HepG2 (cell line): Measurements from ENCODE around the gene YWHAE. TPM values are rescaled to one million over a fixed set of nuclear protein-coding genes. Genes with fewer than 3 reads are reported as not detected.

Experiments used
- ATAC-seq: fragments of 200-7000 bp; cut with Tn5 transposase; 3 replicates; pipeline ENCODE4 v1.9.1; 2020; ENCODE audit warnings: mild to moderate bottlenecking, moderate library complexity
- BruUV-seq: library from RNA; stranded (reverse); fragments of 400-500 nt; replicated peaks from 2 replicates; lab custom pipeline; 2021; lab: Mats Ljungman, UMichigan
- CTCF ChIA-PET: fragments of 300-600 bp; formaldehyde crosslinking; extraction: SDS; loops from one replicate; lab custom pipeline; 2021; ENCODE audit warnings: low total read pairs, inconsistent platforms, low intra/inter-chr PET ratio; lab: Yijun Ruan, JAX
- POLR2A ChIA-PET: fragments of 350-600 bp; sonication (Branson Sonifier 250); formaldehyde crosslinking; loops from one replicate; lab custom pipeline; 2020; ENCODE audit warnings: antibody characterized with exemption, inconsistent platforms; lab: Yijun Ruan, JAX
- DNase-seq: peaks from one replicate; pipeline ENCODE4 v3.0.0-alpha.2; 2015; ENCODE audit warnings: low spot score
- FAIRE-seq: peaks from 3 replicates; lab custom pipeline; 2011; peaks lifted over from hg19 to GRCh38; lab: Jason Lieb, UNC
- H2AFZ ChIP-seq: one replicate; pipeline ENCODE4 v1.6.1; 2011; ENCODE audit warnings: low read length, inconsistent platforms
- H3K27ac ChIP-seq: fragments of 300-600 bp; 3 replicates; pipeline ENCODE4 v1.8.0; 2011; ENCODE audit warnings: mixed run types, mild to moderate bottlenecking, mixed read lengths, low read length, inconsistent platforms; ENCODE audit not compliant: insufficient read depth; ENCODE audit errors: extremely low read length
- H3K27me3 ChIP-seq, 2 experiments: fragments of 200-600 bp in 1 of 2; 2 replicates in 1 of 2; 3 replicates in 1 of 2; pipeline versions ENCODE4 v1.6.0 to v1.8.0; 2011; ENCODE audit warnings: low read length in 2 of 2, mild to moderate bottlenecking in 2 of 2, moderate library complexity in 2 of 2, inconsistent platforms in 1 of 2; ENCODE audit not compliant: insufficient read depth in 2 of 2, control insufficient read depth in 1 of 2
- H3K36me3 ChIP-seq, 2 experiments: fragments of 200-600 bp in 1 of 2; replicated peaks in 1 of 2; 2 replicates in 1 of 2; 3 replicates in 1 of 2; pipeline versions ENCODE4 v1.5.1 to v1.8.0; 2011; ENCODE audit warnings: low read length in 2 of 2, inconsistent platforms in 1 of 2; ENCODE audit not compliant: insufficient read depth in 2 of 2, control insufficient read depth in 1 of 2
- H3K4me1 ChIP-seq: 2 replicates; pipeline ENCODE4 v1.5.1; 2012; ENCODE audit warnings: low read length, inconsistent platforms; ENCODE audit not compliant: insufficient read depth
- H3K4me2 ChIP-seq: 2 replicates; pipeline ENCODE4 v1.6.0; 2011; ENCODE audit warnings: low read depth, low read length, inconsistent platforms
- H3K4me3 ChIP-seq, 3 experiments: fragments of 200-600 bp in 1 of 3; sonication (generic), shearing (Covaris generic) in 1 of 3; replicated peaks in 1 of 3; 2 replicates each; pipeline ENCODE4 v1.5.1; 2011 to 2016; ENCODE audit warnings: low read length in 3 of 3, inconsistent platforms in 2 of 3, low read depth in 2 of 3, mild to moderate bottlenecking in 2 of 3, control low read depth in 1 of 3, mixed read lengths in 1 of 3; ENCODE audit not compliant: insufficient read depth in 1 of 3
- H3K79me2 ChIP-seq: one replicate; pipeline ENCODE4 v1.6.1; 2011; ENCODE audit warnings: low read length, inconsistent platforms; ENCODE audit not compliant: insufficient read depth
- H3K9ac ChIP-seq: 2 replicates; pipeline ENCODE4 v1.6.0; 2011; ENCODE audit warnings: mild to moderate bottlenecking, low read depth, low read length, inconsistent platforms; ENCODE audit not compliant: insufficient read depth
- H3K9me3 ChIP-seq: 2 replicates; pipeline ENCODE4 v1.5.1; 2012; ENCODE audit warnings: mild to moderate bottlenecking, low read length
- H4K20me1 ChIP-seq: 2 replicates; pipeline ENCODE4 v1.6.0; 2011; ENCODE audit warnings: inconsistent platforms, mild to moderate bottlenecking, low read length, moderate library complexity; ENCODE audit not compliant: insufficient read depth
- HNF4G ChIP-seq, 2 experiments: sonication (generic) in 1 of 2; formaldehyde crosslinking in 1 of 2; IDR thresholded peaks; 2 replicates each; pipeline versions ENCODE4 v1.4.0 to v1.6.1; 2011 to 2020; ENCODE audit warnings: borderline replicate concordance in 2 of 2, low read depth in 2 of 2, mild to moderate bottlenecking in 2 of 2, low read length in 1 of 2, missing genetic modification reagents in 1 of 2, moderate library complexity in 1 of 2
- HNRNPL ChIP-seq: fragments of 200-400 bp; formaldehyde crosslinking; IDR thresholded peaks from 2 replicates; pipeline ENCODE4 v1.6.1; 2017; ENCODE audit warnings: mild to moderate bottlenecking, low read depth, low read length
- NFKBIZ ChIP-seq: IDR thresholded peaks from 2 replicates; pipeline ENCODE4 v1.6.1; 2018; ENCODE audit warnings: missing genetic modification reagents, missing compliant biosample characterization
- WGBS: methylation state at CpG from one replicate; pipeline ENCODE4 v1.1.6; 2017; ENCODE audit warnings: low lambda C conversion rate; 5-methylcytosine and 5-hydroxymethylcytosine counted together
- in situ Hi-C: cut with HindIII; loops from 2 replicates; pipeline ENCODE4 v1.10.0; 2017; ENCODE audit warnings: low pct_unique_long_range_greater_than_20kb; ENCODE audit not compliant: extremely low pct_ligation_motif_present
- intact Hi-C: fragments of 100-400 bp; cut with micrococcal nuclease; formaldehyde crosslinking; loops from one replicate; pipeline ENCODE4 v1.10.0; 2022; ENCODE audit not compliant: unreplicated experiment
- polyA plus RNA-seq, 8 experiments: library from polyadenylated mRNA; depleted of rRNA in 3 of 8; stranded (reverse) in 7 of 8; unstranded in 1 of 8; fragments of >200 nt; fragmentation: Illumina TruSeq in 4 of 8; extraction: Trizol in 4 of 8; gene quantifications; 2 replicates each; pipeline versions ENCODE4 v1.2.1 to v1.2.3, GENCODE V29; 2011 to 2016; ENCODE audit warnings: low read depth in 4 of 8, missing spikeins in 1 of 8, mixed read lengths in 1 of 8; ENCODE audit not compliant: insufficient read depth in 1 of 8
- total RNA-seq, 5 experiments: library from RNA; depleted of rRNA; stranded (reverse); fragments of >200 nt; fragmentation: Illumina TruSeq; extraction: Trizol; gene quantifications; 2 replicates each; pipeline ENCODE4 v1.2.3, GENCODE V29; 2016; ENCODE audit warnings: low read depth in 1 of 5
- TF ChIP-seq, protein P1 (sequence below): sonication (generic); formaldehyde crosslinking; IDR thresholded peaks from 2 replicates; pipeline ENCODE4 v1.5.0; 2020; ENCODE audit warnings: missing genetic modification reagents
- TF ChIP-seq, protein P2 (sequence below): sonication (generic); formaldehyde crosslinking; IDR thresholded peaks from 2 replicates; pipeline ENCODE4 v1.4.0; 2020; ENCODE audit warnings: mild to moderate bottlenecking, missing genetic modification reagents

YWHAE gene
- total and polyA plus RNA-seq, 2 of the 13 experiments (the other 11 are each of a cell fraction or from before 2014, with no cell fraction given): 256 to 335 TPM

DNA sequence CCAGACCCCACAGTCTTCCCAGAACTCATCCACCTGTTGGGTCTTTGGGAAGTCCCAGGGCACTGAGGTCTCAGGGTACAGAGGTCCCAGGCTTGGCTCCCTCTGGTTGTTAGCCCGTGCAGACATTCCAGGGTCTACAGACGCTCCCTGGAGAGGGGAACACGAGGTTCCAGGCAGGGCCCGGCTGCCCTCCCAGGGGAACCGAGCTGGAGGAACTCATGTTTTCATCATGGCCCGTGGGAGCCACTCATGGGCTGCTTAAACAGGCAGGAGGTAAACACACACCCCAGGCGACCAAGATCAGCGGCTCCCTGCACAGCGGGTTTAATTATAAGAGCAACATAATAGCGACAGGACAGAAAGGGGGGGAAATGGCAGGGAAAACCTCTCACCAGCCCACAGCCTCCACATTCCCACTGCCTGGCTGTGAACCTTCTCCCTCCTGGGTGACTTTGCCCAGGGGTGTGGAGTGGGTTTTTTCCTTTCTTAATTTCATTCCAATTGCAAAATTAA is 84.1 kb downstream of the YWHAE start:
- Histone ChIP-seq H3K9me3 (no peaks in the 10 kb centered on the region), H2AFZ (no peak overlapping the region), H3K4me2 (no peak overlapping the region), H4K20me1 (no peaks in the 10 kb centered on the region), H3K9ac (no peak overlapping the region), H3K4me1 (0 out of 2 replicates have a peak, but pooled peaks cover 6% of the 10 kb centered on the region), H3K27ac (no peak overlapping the region), H3K27me3 (peaks cover 0 to 28% of the 10 kb centered on the region in 2 experiments; a peak in 3 of 5 replicates), H3K4me3 (no peak overlapping the region), H3K36me3 (no peaks in the 10 kb centered on the region), H3K79me2 (no peaks in the 10 kb centered on the region)
- ChIA-PET CTCF (no interaction called here), POLR2A (no interaction called here)
- WGBS: 56% methylated on average over 4 of the region's 10 CpGs
- BruUV-seq: no TSS peak
- DNase-seq: no peak
- FAIRE-seq: no peak
- in situ Hi-C loops: no loop called here
- TF ChIP-seq HNF4G (IDR thresholded peaks at IDR 0.05; ENCODE audit: borderline replicate concordance, low read depth, low read length) (no peak), HNF4G (CRISPR knock-in tag; IDR thresholded peaks at IDR 0.05; ENCODE audit: borderline replicate concordance, low read depth) (no peak), HNRNPL (no peak), NFKBIZ (CRISPR knock-in tag) (no peak)
- TF ChIP-seq, protein P1, sequence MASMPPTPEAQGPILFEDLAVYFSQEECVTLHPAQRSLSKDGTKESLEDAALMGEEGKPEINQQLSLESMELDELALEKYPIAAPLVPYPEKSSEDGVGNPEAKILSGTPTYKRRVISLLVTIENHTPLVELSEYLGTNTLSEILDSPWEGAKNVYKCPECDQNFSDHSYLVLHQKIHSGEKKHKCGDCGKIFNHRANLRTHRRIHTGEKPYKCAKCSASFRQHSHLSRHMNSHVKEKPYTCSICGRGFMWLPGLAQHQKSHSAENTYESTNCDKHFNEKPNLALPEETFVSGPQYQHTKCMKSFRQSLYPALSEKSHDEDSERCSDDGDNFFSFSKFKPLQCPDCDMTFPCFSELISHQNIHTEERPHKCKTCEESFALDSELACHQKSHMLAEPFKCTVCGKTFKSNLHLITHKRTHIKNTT (CRISPR knock-in tag): no peak
- TF ChIP-seq, protein P2, sequence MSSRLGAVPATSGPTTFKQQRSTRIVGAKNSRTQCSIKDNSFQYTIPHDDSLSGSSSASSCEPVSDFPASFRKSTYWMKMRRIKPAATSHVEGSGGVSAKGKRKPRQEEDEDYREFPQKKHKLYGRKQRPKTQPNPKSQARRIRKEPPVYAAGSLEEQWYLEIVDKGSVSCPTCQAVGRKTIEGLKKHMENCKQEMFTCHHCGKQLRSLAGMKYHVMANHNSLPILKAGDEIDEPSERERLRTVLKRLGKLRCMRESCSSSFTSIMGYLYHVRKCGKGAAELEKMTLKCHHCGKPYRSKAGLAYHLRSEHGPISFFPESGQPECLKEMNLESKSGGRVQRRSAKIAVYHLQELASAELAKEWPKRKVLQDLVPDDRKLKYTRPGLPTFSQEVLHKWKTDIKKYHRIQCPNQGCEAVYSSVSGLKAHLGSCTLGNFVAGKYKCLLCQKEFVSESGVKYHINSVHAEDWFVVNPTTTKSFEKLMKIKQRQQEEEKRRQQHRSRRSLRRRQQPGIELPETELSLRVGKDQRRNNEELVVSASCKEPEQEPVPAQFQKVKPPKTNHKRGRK (CRISPR knock-in tag): no peak
- ATAC-seq: peak; percentile 41; the same call in 1 of the 3 replicates
- intact Hi-C loops: no loop called here
